SU-DHL-6 (cell line): ENCODE measurements around the gene TEAD1.

ENCODE experiments used
- H2AFZ ChIP-seq: fragments of 200-600 bp; sonication (generic); 2 replicates; pipeline ENCODE4 v1.6.1; 2014; ENCODE audit warnings: low read depth, mild to moderate bottlenecking, moderate library complexity, mixed read lengths, antibody characterized with exemption, low read length; ENCODE audit not compliant: severe bottlenecking
- H3F3A ChIP-seq: fragments of 200-600 bp; shearing (Covaris generic); 2 replicates; pipeline ENCODE4 v1.6.0; 2016; ENCODE audit warnings: antibody characterized with exemption, mild to moderate bottlenecking; ENCODE audit not compliant: insufficient read depth
- H3K27ac ChIP-seq: fragments of 200-600 bp; sonication (generic); 2 replicates; pipeline ENCODE4 v1.5.1; 2016; ENCODE audit warnings: low read depth, mild to moderate bottlenecking, low read length, moderate library complexity, mixed read lengths
- H3K27me3 ChIP-seq: fragments of 200-600 bp; sonication (generic), shearing (Covaris generic); 2 replicates; pipeline ENCODE4 v1.6.0; 2014; ENCODE audit warnings: mild to moderate bottlenecking, low read length
- H3K36me3 ChIP-seq: fragments of 200-600 bp; sonication (generic); 2 replicates; pipeline ENCODE4 v1.6.1; 2014; ENCODE audit warnings: mild to moderate bottlenecking, low read length, mixed read lengths
- H3K4me2 ChIP-seq: fragments of 300-600, 200-600 bp; shearing (Covaris generic), sonication (generic); 2 replicates; pipeline ENCODE4 v1.6.0; 2014; ENCODE audit warnings: low read length, low read depth, mild to moderate bottlenecking; ENCODE audit not compliant: poor library complexity, severe bottlenecking
- H3K4me3 ChIP-seq: fragments of 200-600 bp; sonication (generic); 2 replicates; pipeline ENCODE4 v1.5.1; 2014; ENCODE audit warnings: antibody characterized with exemption, low read length, mild to moderate bottlenecking, mixed read lengths; ENCODE audit not compliant: insufficient read depth, poor library complexity, severe bottlenecking
- H3K79me2 ChIP-seq: fragments of 200-600 bp; sonication (generic); 2 replicates; pipeline ENCODE4 v1.6.1; 2014; ENCODE audit warnings: mild to moderate bottlenecking, low read length, moderate library complexity; ENCODE audit not compliant: insufficient read depth
- H3K9ac ChIP-seq: fragments of 200-600 bp; sonication (generic); 2 replicates; pipeline ENCODE4 v1.7.0; 2014; ENCODE audit warnings: mild to moderate bottlenecking, low read length
- H3K9me2 ChIP-seq: fragments of 200-600 bp; sonication (generic); replicated peaks from 2 replicates; pipeline ENCODE4 v1.6.1; 2014; ENCODE audit warnings: low read length; ENCODE audit not compliant: insufficient read depth
- H3K9me3 ChIP-seq: fragments of 200-600 bp; sonication (generic); 2 replicates; pipeline ENCODE4 v1.6.1; 2014; ENCODE audit warnings: low read length, mixed read lengths; ENCODE audit not compliant: insufficient read depth
- H4K20me1 ChIP-seq: fragments of 200-600 bp; sonication (generic); 2 replicates; pipeline ENCODE4 v1.6.1; 2014; ENCODE audit warnings: low read depth, mild to moderate bottlenecking, antibody characterized with exemption, low read length, moderate library complexity, mixed read lengths
- EZH2phosphoT487 ChIP-seq: fragments of 200-600 bp; sonication (generic), shearing (Covaris generic); conservative IDR thresholded peaks from 2 replicates; pipeline ENCODE4 v1.6.1; 2018; ENCODE audit warnings: mild to moderate bottlenecking, antibody characterized with exemption, low read length, moderate library complexity, mixed read lengths
- TF ChIP-seq, protein P1 (sequence below): fragments of 200-600 bp; sonication (generic); IDR thresholded peaks from one replicate; pipeline ENCODE4 v1.5.1; 2017; ENCODE audit warnings: antibody characterized with exemption, mild to moderate bottlenecking, low read length, moderate library complexity; ENCODE audit not compliant: insufficient read depth, poor library complexity, severe bottlenecking

Gene TEAD1

DNA sequence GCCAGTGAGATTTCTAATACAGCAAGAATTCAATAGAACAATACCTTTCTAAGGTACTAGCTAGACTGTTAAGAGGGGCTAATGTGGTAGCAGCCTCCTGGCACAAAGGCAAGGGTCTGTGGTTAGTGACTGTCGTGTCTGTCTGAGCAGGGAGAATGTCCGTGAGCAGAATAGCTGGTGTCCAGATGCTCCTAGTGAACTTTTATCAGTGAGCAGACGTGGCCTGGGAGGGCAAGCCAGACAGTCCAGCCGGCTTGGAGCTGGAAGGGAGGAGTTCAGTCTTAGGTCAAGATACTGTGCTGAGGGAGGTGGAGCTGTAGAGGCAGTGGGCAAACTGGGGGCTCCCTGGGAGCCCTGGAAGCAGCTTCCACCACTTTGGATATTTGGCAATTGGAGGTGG, 138.6 kb downstream of the TEAD1 start:
- H3F3A ChIP-seq = no peaks in the 10 kb centered on the region
- no peaks in the 10 kb centered on the region for H3K9me3 ChIP-seq
- H2AFZ ChIP-seq = no peak overlapping the region
- H3K4me2 ChIP-seq = no peak overlapping the region
- H3K79me2 ChIP-seq = no peaks in the 10 kb centered on the region
- H3K27ac ChIP-seq = no peak overlapping the region
- no peak overlapping the region for H3K4me3 ChIP-seq
- no peak overlapping the region for H3K9ac ChIP-seq
- H4K20me1 ChIP-seq = no peaks in the 10 kb centered on the region
- no peaks in the 10 kb centered on the region for H3K27me3 ChIP-seq
- H3K9me2 ChIP-seq = no peaks in the 10 kb centered on the region
- H3K36me3 ChIP-seq = no peaks in the 10 kb centered on the region
- TF ChIP-seq, protein P1, sequence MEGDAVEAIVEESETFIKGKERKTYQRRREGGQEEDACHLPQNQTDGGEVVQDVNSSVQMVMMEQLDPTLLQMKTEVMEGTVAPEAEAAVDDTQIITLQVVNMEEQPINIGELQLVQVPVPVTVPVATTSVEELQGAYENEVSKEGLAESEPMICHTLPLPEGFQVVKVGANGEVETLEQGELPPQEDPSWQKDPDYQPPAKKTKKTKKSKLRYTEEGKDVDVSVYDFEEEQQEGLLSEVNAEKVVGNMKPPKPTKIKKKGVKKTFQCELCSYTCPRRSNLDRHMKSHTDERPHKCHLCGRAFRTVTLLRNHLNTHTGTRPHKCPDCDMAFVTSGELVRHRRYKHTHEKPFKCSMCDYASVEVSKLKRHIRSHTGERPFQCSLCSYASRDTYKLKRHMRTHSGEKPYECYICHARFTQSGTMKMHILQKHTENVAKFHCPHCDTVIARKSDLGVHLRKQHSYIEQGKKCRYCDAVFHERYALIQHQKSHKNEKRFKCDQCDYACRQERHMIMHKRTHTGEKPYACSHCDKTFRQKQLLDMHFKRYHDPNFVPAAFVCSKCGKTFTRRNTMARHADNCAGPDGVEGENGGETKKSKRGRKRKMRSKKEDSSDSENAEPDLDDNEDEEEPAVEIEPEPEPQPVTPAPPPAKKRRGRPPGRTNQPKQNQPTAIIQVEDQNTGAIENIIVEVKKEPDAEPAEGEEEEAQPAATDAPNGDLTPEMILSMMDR = no peak
- TF ChIP-seq EZH2phosphoT487 = no peak

DNA sequence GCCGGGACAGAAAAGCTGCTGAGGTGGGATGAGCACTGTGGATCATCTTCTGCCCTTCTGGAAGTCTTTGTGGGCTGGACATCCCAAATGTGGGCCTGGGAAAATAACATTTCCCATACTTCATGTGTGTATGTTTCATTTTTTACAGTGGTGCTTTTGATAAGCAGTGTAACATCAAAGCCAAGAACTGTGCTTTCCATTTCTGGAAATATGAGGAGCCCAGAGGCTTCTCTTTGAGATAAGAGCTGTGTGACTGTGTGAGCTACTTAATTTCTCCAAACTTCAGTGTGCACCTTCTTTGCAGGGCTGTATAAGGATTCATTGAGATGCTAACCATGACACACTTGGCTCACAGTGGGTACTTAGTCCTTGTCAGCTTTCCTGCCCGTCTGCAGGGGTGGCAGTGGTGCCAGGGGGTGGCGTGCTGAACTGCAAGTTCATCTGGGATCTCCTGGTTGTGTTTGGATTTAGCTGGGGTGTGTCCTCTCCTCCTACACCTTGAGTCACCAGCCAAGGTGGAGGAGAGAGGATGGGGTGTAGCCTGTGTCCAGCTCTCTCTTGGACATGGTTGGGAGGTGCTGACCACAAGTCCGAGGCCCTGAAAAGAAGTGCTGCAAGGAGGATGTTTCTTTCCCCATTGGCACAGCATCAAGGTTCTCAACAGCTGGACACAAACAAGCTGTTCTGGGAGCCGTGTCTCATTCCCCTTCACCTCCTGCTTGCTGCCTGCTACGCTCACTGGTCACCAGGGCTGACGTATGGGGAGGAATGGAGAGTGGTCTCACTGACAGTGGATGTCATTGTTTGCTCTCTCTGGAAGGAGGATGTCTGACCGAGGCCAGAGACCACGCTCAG, 139.4 kb downstream of the TEAD1 start:
- Histone ChIP-seq H3K4me2 (no peak overlapping the region), H3K79me2 (no peaks in the 10 kb centered on the region), H3K4me3 (no peak overlapping the region), H3F3A (no peaks in the 10 kb centered on the region), H3K36me3 (no peaks in the 10 kb centered on the region), H3K9me2 (no peaks in the 10 kb centered on the region), H2AFZ (no peak overlapping the region), H3K9ac (no peak overlapping the region), H4K20me1 (no peaks in the 10 kb centered on the region), H3K9me3 (no peaks in the 10 kb centered on the region), H3K27ac (no peak overlapping the region), H3K27me3 (no peaks in the 10 kb centered on the region)
- TF ChIP-seq, protein P1 = no peak
- no peak for TF ChIP-seq EZH2phosphoT487

DNA sequence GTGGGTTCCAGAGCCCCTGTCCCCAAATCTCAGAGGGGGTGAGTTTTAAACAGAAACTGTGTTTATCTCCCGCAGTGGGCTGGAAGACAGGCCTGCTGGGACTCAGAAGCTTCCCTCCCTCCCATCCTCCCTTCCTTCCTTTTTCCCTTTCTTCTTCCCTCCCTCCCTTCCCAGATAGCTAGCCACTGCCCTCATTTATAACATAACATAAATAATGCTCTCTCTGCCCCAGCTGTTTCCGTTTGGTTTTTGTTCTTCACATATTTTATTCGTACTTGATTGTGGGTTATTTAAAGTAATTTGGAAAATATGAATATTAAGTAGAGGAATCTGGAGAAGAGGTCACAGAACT, 140.9 kb downstream of the TEAD1 start:
- H2AFZ ChIP-seq = no peak overlapping the region
- TF ChIP-seq, protein P1 = no peak
- TF ChIP-seq EZH2phosphoT487 = no peak
- H3K79me2 ChIP-seq = no peaks in the 10 kb centered on the region
- H3K9ac ChIP-seq = no peak overlapping the region
- no peak overlapping the region for H3K4me3 ChIP-seq
- H3K4me2 ChIP-seq = no peak overlapping the region
- H3F3A ChIP-seq = no peaks in the 10 kb centered on the region
- no peaks in the 10 kb centered on the region for H3K36me3 ChIP-seq
- H3K27ac ChIP-seq = no peak overlapping the region
- no peaks in the 10 kb centered on the region for H3K9me3 ChIP-seq
- H3K27me3 ChIP-seq = no peaks in the 10 kb centered on the region
- no peaks in the 10 kb centered on the region for H4K20me1 ChIP-seq
- no peaks in the 10 kb centered on the region for H3K9me2 ChIP-seq
